Stimulated activated naive CD8-positive, alpha-beta T cell treated with anti-CD3 and anti-CD28 coated beads, Interleukin-15, Interleukin-2, amounts not matched to agents 100 U/mL and 50 U/mL, for 24 hours (primary cell): ENCODE results near the gene CD36.
"Not testable (repeated sequence)": the region's sequence is repeated elsewhere in the genome, so short reads cannot be mapped to it uniquely, and the experiment has no call there.

Source experiments
- ATAC-seq: fragments of 150-1000 bp; cut with Tn5 transposase; one replicate; pipeline ENCODE4 v1.10.0; 2021
- DNase-seq: peaks from one replicate; pipeline ENCODE4 v3.0.0; 2021

The CD36 gene

GRCh38 chr7:80653244-80653643 lies 14.8 kb downstream of the CD36 start:
- ATAC-seq: no peak
- no peak for DNase-seq

DNA sequence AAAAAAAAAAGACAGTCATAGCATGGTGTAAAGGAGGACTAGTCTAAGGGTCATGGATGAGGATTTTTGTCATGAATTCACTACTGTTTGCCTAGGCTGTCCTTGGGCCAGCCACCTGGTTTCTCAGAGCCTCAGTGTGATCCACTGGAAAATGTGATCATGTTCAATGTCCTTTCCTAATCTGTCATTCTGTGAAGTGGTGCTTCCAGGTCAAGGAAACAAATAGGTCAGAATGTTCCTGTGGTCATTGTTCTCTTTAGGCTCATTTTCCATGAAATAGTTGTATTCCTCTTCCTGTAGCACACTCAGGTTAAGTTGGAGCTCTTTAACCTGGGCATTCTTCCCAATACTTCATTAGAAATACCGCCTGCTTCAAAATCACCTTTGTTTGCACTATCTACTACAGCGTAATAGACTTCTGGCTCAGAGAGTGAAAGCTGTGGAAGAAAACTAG lies 16.5 kb downstream of the CD36 start:
- DNase-seq (no peak), ATAC-seq (no peak)

DNA sequence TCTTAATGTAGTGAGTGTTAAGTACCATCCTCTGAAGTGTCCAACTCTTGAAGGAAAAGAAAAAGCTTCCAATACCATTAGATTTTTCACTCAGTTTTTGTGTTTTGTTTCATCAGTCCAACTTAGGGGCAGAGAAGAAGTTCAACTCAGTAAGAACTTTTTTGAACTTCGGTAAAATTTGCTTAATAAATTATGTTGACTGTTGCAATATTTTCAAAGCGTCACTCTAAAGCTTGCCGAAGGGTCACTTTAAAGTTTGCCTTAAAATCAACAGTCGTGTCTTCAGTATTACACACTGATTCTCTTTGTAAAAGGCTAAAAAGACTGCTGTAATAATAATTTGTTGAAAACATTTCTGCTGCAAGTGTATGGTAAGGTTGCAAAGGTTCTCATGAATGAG lies 17.6 kb downstream of the CD36 start:
- ATAC-seq (no peak), DNase-seq (no peak)

- ATAC-seq: no peak
Observed at GRCh38 chr7:80659120-80660055, 20.9 kb downstream of the CD36 start.

DNA sequence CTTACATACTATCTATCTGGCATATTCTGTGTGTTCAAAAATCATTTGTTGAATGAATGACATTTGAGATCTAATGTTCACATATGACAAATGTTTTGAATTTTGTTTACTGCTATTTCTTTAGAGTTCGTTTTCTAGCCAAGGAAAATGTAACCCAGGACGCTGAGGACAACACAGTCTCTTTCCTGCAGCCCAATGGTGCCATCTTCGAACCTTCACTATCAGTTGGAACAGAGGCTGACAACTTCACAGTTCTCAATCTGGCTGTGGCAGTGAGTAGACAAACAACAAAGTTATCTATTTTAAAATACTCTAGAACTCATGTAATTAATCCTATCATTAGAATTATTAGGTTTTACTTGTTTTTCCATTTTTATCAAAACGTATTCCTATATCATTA lies 22.5 kb downstream of the CD36 start:
- no peak for DNase-seq
- ATAC-seq: no peak

More at GRCh38 chr7:80659120-80660055, 20.9 kb downstream of the CD36 start:
- no peak for DNase-seq

DNA sequence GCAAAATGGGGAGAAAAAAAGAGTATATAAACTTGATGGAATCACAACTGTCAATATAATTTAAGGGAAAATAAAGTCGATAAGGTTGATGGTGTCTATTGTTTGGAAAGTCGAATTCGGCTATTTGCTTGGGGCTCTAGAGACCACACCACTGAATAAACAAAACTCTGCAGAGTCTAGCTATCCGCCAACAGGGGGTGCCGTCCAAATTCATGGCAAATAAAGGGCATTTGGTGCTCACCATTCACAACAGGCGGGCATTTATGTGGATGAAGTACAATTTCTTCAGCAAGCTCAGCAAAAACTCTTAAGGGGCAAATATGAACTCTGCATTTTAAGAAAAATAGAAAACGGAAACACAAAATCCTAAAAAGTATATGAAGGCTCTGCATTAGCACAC lies 23.3 kb downstream of the CD36 start:
- no peak for DNase-seq
- no peak for ATAC-seq

GRCh38 chr7:80662252-80662651 lies 23.8 kb downstream of the CD36 start:
- DNase-seq (no peak), ATAC-seq (no peak)

- ATAC-seq: no peak
- DNase-seq: no peak
Observed at GRCh38 chr7:80665526-80665925, 27.1 kb downstream of the CD36 start.

GRCh38 chr7:80666376-80666775 lies 27.9 kb downstream of the CD36 start:
- no peak for ATAC-seq
- DNase-seq: no peak

GRCh38 chr7:80669367-80669766 lies 30.9 kb downstream of the CD36 start:
- not testable (repeated sequence) for ATAC-seq

DNA sequence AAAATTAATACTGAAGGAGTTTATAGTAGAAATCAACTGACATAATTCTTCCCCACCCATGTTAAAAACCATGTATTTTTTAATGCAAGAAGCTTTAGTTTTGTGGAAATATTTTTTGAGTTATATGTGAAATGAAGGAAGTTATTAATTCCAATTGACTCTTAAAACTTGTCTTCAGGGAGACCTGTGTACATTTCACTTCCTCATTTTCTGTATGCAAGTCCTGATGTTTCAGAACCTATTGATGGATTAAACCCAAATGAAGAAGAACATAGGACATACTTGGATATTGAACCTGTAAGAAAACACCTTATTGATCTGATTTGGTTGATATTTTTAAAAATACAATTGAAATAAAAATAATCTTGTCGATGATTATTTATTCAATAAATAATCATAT lies 33.3 kb downstream of the CD36 start:
- ATAC-seq: no peak

More at GRCh38 chr7:80669367-80669766, 30.9 kb downstream of the CD36 start:
- not testable (repeated sequence) for DNase-seq

GRCh38 chr7:80675090-80675489 lies 36.6 kb downstream of the CD36 start:
- DNase-seq (no peak), ATAC-seq (no peak)

More for the DNA sequence above, 33.3 kb downstream of the CD36 start:
- DNase-seq: no peak

DNA sequence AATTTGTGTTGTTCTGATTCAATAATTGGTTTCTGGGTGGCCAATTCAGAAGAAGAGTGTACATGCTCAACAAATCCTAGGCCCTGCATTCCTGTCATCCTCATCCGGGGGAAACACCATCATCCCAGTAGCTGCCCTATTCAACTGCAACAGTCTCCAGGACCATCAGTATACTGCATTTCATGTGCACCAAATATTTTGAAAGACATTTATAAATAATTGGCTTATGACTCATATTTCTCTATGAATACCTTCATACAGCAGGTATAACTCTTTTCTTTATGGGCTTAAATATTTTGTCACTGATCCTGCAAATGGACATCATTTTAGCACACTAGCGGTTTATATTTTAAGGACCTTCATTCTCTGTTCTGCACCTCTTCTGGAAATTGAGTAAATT lies 38.0 kb downstream of the CD36 start:
- no peak for DNase-seq
- ATAC-seq: no peak

DNA sequence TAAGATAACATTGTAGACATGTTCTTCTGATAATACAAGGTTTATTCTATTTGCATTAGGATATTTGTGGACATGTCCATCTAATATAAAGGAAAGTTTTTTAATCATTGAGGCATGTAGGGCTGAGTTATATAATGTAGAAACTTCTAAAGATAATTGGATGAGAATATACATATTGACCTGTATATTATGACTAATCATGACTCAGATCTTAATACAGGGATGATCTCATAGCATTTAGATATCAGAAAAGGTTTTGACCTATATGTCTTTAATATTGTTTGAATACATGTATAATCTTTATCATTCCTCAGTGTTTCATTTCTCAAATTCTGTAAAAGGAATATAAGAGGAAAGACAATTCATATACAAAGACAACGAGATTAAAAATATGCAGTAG lies 39.2 kb downstream of the CD36 start:
- no peak for DNase-seq
- ATAC-seq: no peak

- no peak for DNase-seq
- ATAC-seq: no peak
Observed at GRCh38 chr7:80678707-80679106, 40.3 kb downstream of the CD36 start.

DNA sequence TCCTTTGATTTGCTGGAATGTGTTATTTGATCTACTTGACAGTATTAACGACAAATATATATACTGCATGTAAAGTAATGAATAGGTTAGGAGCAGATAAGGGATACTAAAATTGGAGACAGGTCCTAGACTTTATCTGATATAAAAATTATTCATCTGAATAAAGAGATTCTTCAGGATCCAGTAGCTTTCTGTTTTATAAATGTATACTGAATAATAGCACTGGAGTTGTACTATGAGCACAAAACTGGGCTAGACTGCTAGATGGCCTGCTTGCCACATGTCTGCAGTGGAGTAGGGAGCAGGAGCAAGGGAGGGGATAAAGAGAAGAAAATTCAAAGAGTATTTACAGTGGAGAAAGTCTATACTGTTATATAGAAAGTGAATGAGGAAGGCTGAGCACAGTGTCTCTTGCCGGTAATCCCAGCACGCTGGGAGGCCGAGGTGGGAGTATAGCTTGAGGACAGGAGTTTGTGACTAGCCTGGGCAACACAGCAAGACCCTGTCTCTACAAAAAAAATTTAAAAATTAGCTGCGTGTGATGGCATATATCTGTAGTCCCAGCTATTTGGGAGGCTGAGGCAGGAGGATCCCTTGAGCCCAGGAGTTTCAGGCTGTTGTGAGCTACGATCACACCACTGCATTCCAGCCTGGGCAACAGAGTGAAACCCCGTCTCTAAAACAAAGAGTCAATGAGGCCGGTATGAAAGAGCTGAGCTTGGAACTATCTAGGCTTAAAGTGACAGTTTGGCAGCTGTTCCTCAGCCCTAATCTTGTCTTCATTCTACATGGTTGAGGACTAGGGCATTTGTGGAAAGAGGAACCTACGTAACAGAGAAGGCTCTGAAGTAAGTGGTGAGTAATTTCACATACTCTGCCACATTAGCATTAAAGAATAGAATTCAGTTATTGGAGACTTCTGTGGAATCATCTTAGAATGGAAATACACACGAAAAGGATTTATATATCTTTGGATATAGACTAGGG lies 41.8 kb downstream of the CD36 start:
- no peak for ATAC-seq

DNA sequence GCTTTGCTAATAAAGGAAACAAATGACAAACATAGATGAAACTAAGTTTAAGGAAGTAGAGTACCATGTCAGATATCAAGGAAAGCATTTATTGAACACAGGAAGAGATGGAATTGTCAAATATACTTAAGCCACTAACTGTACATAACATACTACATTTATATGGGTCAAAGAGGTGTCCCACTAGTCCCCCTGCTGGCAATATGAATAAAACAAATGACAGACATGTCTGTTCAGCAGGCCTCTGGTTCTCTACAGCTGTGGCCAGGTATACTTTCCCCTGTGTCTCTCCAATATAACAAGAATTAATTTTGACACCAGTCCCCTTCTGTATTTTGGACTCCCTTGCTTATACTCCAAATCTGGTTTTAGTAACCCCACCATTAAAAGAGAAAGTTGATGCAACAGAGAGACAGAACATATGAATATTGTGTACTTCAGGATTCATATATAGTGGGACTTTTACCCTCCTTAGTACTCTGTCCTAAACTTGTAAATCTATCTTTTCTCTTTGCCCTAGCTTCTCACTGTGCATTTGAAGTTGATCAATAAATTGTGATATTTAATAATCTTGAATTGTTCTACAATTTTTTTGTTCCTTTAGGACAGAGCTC lies 42.9 kb downstream of the CD36 start:
- ATAC-seq (no peak), DNase-seq (no peak)

More for the DNA sequence above, 41.8 kb downstream of the CD36 start:
- DNase-seq: no peak

- DNase-seq (no peak), ATAC-seq (no peak)
Observed at GRCh38 chr7:80682744-80683143, 44.3 kb downstream of the CD36 start.

DNA sequence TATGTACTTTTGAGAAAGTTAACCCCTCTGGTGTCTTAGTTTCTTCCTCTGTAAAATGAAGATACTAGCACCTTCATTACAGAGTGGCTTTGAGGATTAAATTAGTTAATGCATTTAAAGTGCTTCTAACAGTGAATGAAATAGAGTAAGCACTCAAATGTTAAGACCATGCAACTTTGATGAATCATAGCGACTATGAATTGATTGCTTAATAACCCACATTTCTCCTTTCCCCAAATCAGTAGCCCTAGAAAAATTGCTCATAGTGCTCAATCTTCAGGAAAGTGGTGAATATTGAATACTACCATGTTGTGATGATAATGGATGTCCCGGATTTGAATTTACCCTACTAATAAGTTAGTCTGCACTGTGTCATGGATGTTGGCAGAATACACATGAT lies 48.1 kb downstream of the CD36 start:
- ATAC-seq (no peak), DNase-seq (no peak)

GRCh38 chr7:80699045-80699638 lies 60.7 kb downstream of the CD36 start:
- ATAC-seq: no peak
- DNase-seq: no peak

GRCh38 chr7:80699721-80700256 lies 61.3 kb downstream of the CD36 start:
- DNase-seq (no peak), ATAC-seq (no peak)

- DNase-seq: no peak
- ATAC-seq: no peak
Observed at GRCh38 chr7:80703272-80703671, 64.8 kb downstream of the CD36 start.
